Body of pancreas (tissue), 4 donors: ENCODE data around the gene TSPAN31.

ENCODE experiments used
- POLR2A ChIP-seq, 3 donors: fragments of 450-650 bp; IDR thresholded peaks; one replicate each; pipeline ENCODE4 v1.6.1; 2016; ENCODE audit warnings: antibody characterized with exemption in 3 of 3, mild to moderate bottlenecking in 2 of 3
- TF ChIP-seq, protein P1 (sequence below), 7 experiments: fragments of 450-650 bp in 4 of 7; fragments of 200-600 bp in 3 of 7; sonication (generic) in 3 of 7; IDR thresholded peaks; one replicate each; pipeline ENCODE4 v1.5.1; 2016 to 2019; ENCODE audit warnings: antibody characterized with exemption in 7 of 7

DNA sequence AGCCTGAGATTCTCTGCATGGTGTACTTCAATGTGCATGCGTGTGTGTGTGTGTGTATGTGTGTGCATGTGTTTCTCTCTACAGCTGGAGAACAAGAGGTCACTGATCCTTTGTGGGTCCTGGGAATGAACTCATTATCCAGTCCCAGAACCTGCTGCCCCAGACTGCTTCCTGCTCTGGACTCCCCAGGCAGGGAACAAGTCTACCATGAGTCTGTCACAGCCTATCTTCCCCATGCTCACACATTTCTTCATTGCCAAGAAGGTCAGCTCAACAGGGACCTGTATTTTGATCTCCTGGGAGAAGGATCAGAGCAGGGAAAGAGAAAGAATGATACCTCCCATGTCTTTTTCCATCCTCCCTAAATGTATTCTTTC, 3.4 kb upstream of the TSPAN31 start:
- TF ChIP-seq, protein P1, sequence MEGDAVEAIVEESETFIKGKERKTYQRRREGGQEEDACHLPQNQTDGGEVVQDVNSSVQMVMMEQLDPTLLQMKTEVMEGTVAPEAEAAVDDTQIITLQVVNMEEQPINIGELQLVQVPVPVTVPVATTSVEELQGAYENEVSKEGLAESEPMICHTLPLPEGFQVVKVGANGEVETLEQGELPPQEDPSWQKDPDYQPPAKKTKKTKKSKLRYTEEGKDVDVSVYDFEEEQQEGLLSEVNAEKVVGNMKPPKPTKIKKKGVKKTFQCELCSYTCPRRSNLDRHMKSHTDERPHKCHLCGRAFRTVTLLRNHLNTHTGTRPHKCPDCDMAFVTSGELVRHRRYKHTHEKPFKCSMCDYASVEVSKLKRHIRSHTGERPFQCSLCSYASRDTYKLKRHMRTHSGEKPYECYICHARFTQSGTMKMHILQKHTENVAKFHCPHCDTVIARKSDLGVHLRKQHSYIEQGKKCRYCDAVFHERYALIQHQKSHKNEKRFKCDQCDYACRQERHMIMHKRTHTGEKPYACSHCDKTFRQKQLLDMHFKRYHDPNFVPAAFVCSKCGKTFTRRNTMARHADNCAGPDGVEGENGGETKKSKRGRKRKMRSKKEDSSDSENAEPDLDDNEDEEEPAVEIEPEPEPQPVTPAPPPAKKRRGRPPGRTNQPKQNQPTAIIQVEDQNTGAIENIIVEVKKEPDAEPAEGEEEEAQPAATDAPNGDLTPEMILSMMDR (IDR thresholded peaks at IDR 0.05) = no peak
- no peak for TF ChIP-seq POLR2A (IDR thresholded peaks at IDR 0.05)
